PFSK-1 (cell line): ENCODE measurements around the gene CCDC27.

Experiments
- FOXP2 ChIP-seq: optimal IDR thresholded peaks from 2 replicates; pipeline ENCODE3; 2011; ENCODE audit warnings: borderline replicate concordance, control low read depth, inconsistent platforms; ENCODE audit not compliant: insufficient read depth; ENCODE audit errors: extremely low read length, extremely low read depth
- POLR2AphosphoS5 ChIP-seq: IDR thresholded peaks from 2 replicates; pipeline ENCODE4 v1.6.1; 2012; ENCODE audit warnings: low read depth, mild to moderate bottlenecking, control low read depth, low read length, moderate library complexity
- REST ChIP-seq, 2 experiments: IDR thresholded peaks; 2 replicates each; pipeline versions ENCODE4 v1.6.1 to v1.8.0; 2011 to 2012; ENCODE audit warnings: low read depth in 2 of 2, low read length in 2 of 2, control low read depth in 1 of 2, inconsistent platforms in 1 of 2, mild to moderate bottlenecking in 1 of 2, moderate library complexity in 1 of 2; ENCODE audit not compliant: insufficient read depth in 1 of 2
- SIN3A ChIP-seq: IDR thresholded peaks from 2 replicates; pipeline ENCODE4 v1.6.1; 2012; ENCODE audit warnings: mild to moderate bottlenecking, low read length, moderate library complexity, borderline replicate concordance; ENCODE audit not compliant: insufficient read depth
- TAF1 ChIP-seq: IDR thresholded peaks from 2 replicates; pipeline ENCODE4 v1.6.1; 2012; ENCODE audit warnings: low read length, control low read depth, borderline replicate concordance; ENCODE audit not compliant: insufficient read depth

CCDC27 gene

GRCh38 chr1:3778590-3779264 lies 26.5 kb downstream of the CCDC27 start:
- no peak for TF ChIP-seq REST (IDR thresholded peaks at IDR 0.05; ENCODE audit: insufficient read depth in 1 of 2, low read depth in 2 of 2, low read length in 2 of 2)
- no peak for TF ChIP-seq SIN3A
- TF ChIP-seq FOXP2: no peak
- no peak for TF ChIP-seq TAF1
- no peak for TF ChIP-seq POLR2AphosphoS5

- TF ChIP-seq TAF1: no peak
- no peak for TF ChIP-seq FOXP2
- TF ChIP-seq SIN3A: no peak
- no peak for TF ChIP-seq POLR2AphosphoS5
- no peak for TF ChIP-seq REST (IDR thresholded peaks at IDR 0.05; ENCODE audit: insufficient read depth in 1 of 2, low read depth in 2 of 2, low read length in 2 of 2)
Observed at GRCh38 chr1:3779265-3779911, 27.1 kb downstream of the CCDC27 start.

- TF ChIP-seq POLR2AphosphoS5: no peak
- TF ChIP-seq REST (IDR thresholded peaks at IDR 0.05; ENCODE audit: insufficient read depth in 1 of 2, low read depth in 2 of 2, low read length in 2 of 2): no peak
- TF ChIP-seq TAF1: no peak
- no peak for TF ChIP-seq FOXP2
- no peak for TF ChIP-seq SIN3A
Observed at GRCh38 chr1:3779912-3780416, 27.7 kb downstream of the CCDC27 start.

GRCh38 chr1:3780901-3781300 lies 28.7 kb downstream of the CCDC27 start:
- no peak for TF ChIP-seq SIN3A
- TF ChIP-seq TAF1: no peak

- TF ChIP-seq REST (IDR thresholded peaks at IDR 0.05; ENCODE audit: insufficient read depth in 1 of 2, low read depth in 2 of 2, low read length in 2 of 2) (no peak), SIN3A (no peak), TAF1 (no peak), FOXP2 (no peak), POLR2AphosphoS5 (no peak)
Observed at GRCh38 chr1:3783651-3784474, 31.6 kb downstream of the CCDC27 start.
